K562 (cell line): ENCODE data around the gene NLRP5.

ENCODE experiments used
- CEBPB ChIP-seq: fragments of 450-650 bp; IDR thresholded peaks from 2 replicates; pipeline ENCODE4 v1.6.1; 2016; ENCODE audit warnings: missing genetic modification characterization, missing compliant biosample characterization
- NCOR1 ChIP-seq: fragments of 450-650 bp; IDR thresholded peaks from 2 replicates; pipeline ENCODE4 v1.6.1; 2016; ENCODE audit warnings: mild to moderate bottlenecking, moderate library complexity
- PHB2 ChIP-seq: fragments of 450-650 bp; IDR thresholded peaks from 2 replicates; pipeline ENCODE4 v1.6.1; 2017; ENCODE audit warnings: low read depth
- SMAD3 ChIP-seq: fragments of 450-650 bp; formaldehyde crosslinking; conservative IDR thresholded peaks from 2 replicates; pipeline ENCODE4 v1.4.0; 2020; ENCODE audit warnings: mild to moderate bottlenecking
- SREBF2 ChIP-seq: sonication (generic); formaldehyde crosslinking; IDR thresholded peaks from 2 replicates; pipeline ENCODE4 v1.4.0; 2020; ENCODE audit warnings: mild to moderate bottlenecking, missing genetic modification reagents
- U2AF2 ChIP-seq: fragments of 200-400 bp; formaldehyde crosslinking; optimal IDR thresholded peaks from 2 replicates; pipeline ENCODE3; 2017; ENCODE audit warnings: low read depth, mild to moderate bottlenecking, low read length
- ZNF121 ChIP-seq: sonication (generic); formaldehyde crosslinking; conservative IDR thresholded peaks from 2 replicates; pipeline ENCODE4 v1.8.0; 2022; ENCODE audit warnings: missing genetic modification reagents
- ZZZ3 ChIP-seq: fragments of 450-650 bp; IDR thresholded peaks from 2 replicates; pipeline ENCODE4 v1.6.1; 2016; ENCODE audit warnings: antibody characterized with exemption, mild to moderate bottlenecking, moderate library complexity
- TF ChIP-seq, protein P1 (sequence below): fragments of 450-650 bp; IDR thresholded peaks from 2 replicates; pipeline ENCODE4 v1.6.1; 2016; ENCODE audit warnings: low read depth
- TF ChIP-seq, protein P2 (sequence below), 3 experiments: IDR thresholded peaks in 2 of 3; conservative IDR thresholded peaks in 1 of 3; 2 replicates each; pipeline ENCODE4 v1.5.1; 2011 to 2012; ENCODE audit warnings: low read length in 3 of 3, mild to moderate bottlenecking in 3 of 3, control low read depth in 2 of 3, improper control_type of control experiment in 1 of 3, inconsistent platforms in 1 of 3, low read depth in 1 of 3, mixed read lengths in 1 of 3, moderate library complexity in 1 of 3; ENCODE audit not compliant: insufficient read depth in 2 of 3

DNA sequence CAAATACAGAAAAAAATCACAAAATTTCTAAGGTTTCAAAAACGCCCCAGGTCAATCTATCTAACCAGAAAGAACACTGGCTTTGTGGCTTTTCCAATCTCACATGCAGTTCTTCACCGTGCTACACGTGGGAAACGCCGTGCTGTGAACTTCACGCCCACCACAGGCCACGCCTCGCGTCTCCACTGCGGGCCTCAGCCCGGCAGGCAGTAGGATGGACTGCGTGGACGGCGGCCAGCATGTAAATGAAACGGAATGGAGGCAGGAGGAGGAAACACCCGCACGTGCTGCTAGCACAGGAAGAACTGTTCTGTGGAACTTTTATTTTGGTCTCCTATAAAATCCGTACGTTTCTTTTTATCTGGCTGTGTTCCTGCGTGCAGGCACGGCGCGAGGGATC is 110.7 kb downstream of the NLRP5 start:
- TF ChIP-seq PHB2 (no peak), NCOR1 (no peak), SMAD3 (CRISPR knock-in tag) (no peak), ZNF121 (CRISPR knock-in tag) (no peak), CEBPB (no peak), SREBF2 (CRISPR knock-in tag) (no peak), U2AF2 (no peak), ZZZ3 (no peak)
- TF ChIP-seq, protein P1, sequence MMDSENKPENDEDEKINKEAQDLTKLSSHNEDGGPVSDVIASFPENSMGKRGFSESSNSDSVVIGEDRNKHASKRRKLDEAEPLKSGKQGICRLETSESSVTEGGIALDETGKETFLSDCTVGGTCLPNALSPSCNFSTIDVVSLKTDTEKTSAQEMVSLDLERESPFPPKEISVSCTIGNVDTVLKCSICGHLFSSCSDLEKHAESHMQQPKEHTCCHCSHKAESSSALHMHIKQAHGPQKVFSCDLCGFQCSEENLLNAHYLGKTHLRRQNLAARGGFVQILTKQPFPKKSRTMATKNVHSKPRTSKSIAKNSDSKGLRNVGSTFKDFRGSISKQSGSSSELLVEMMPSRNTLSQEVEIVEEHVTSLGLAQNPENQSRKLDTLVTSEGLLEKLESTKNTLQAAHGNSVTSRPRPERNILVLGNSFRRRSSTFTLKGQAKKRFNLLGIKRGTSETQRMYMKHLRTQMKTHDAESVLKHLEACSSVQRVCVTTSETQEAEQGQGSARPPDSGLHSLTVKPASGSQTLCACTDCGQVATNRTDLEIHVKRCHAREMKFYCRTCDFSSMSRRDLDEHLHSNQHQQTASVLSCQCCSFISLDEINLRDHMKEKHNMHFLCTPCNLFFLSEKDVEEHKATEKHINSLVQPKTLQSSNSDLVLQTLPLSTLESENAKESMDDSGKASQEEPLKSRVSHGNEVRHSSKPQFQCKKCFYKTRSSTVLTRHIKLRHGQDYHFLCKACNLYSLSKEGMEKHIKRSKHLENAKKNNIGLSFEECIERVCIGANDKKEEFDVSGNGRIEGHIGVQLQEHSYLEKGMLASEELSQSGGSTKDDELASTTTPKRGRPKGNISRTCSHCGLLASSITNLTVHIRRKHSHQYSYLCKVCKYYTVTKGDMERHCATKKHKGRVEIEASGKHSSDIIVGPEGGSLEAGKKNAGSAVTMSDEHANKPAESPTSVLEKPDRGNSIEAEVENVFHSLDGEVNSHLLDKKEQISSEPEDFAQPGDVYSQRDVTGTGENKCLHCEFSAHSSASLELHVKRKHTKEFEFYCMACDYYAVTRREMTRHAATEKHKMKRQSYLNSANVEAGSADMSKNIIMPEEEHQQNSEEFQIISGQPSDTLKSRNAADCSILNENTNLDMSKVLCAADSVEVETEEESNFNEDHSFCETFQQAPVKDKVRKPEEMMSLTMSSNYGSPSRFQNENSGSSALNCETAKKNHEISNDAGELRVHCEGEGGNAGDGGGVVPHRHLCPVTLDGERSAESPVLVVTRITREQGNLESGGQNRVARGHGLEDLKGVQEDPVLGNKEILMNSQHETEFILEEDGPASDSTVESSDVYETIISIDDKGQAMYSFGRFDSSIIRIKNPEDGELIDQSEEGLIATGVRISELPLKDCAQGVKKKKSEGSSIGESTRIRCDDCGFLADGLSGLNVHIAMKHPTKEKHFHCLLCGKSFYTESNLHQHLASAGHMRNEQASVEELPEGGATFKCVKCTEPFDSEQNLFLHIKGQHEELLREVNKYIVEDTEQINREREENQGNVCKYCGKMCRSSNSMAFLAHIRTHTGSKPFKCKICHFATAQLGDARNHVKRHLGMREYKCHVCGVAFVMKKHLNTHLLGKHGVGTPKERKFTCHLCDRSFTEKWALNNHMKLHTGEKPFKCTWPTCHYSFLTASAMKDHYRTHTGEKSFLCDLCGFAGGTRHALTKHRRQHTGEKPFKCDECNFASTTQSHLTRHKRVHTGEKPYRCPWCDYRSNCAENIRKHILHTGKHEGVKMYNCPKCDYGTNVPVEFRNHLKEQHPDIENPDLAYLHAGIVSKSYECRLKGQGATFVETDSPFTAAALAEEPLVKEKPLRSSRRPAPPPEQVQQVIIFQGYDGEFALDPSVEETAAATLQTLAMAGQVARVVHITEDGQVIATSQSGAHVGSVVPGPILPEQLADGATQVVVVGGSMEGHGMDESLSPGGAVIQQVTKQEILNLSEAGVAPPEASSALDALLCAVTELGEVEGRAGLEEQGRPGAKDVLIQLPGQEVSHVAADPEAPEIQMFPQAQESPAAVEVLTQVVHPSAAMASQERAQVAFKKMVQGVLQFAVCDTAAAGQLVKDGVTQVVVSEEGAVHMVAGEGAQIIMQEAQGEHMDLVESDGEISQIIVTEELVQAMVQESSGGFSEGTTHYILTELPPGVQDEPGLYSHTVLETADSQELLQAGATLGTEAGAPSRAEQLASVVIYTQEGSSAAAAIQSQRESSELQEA, result no peak
- TF ChIP-seq, protein P2, sequence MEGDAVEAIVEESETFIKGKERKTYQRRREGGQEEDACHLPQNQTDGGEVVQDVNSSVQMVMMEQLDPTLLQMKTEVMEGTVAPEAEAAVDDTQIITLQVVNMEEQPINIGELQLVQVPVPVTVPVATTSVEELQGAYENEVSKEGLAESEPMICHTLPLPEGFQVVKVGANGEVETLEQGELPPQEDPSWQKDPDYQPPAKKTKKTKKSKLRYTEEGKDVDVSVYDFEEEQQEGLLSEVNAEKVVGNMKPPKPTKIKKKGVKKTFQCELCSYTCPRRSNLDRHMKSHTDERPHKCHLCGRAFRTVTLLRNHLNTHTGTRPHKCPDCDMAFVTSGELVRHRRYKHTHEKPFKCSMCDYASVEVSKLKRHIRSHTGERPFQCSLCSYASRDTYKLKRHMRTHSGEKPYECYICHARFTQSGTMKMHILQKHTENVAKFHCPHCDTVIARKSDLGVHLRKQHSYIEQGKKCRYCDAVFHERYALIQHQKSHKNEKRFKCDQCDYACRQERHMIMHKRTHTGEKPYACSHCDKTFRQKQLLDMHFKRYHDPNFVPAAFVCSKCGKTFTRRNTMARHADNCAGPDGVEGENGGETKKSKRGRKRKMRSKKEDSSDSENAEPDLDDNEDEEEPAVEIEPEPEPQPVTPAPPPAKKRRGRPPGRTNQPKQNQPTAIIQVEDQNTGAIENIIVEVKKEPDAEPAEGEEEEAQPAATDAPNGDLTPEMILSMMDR (IDR thresholded peaks at IDR 0.05 in 2 of 3, conservative IDR thresholded peaks at IDR 0.05 in 1 of 3; ENCODE audit: insufficient read depth in 2 of 3, low read depth in 1 of 3, low read length in 3 of 3), result no peak
